ENCODE data around the gene LRRC4C.

The LRRC4C gene

DNA sequence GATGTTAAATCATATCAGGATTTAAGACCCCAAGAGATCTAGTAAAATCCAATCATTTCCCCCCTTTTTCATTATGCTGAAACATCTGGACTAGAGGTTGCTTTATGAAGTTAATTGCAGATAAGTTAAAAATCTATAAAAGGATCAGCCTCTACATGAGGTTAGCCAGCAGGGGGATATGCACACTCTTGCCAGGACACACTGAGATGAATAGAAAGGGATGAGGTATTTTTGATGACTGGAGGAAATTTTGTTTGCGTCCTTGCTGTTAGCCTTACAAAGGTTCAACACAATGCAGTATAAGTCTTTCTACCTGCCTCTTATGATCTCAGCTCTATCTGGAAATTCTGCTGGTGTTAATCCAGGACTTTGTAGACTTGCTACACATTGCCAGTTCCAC, 1034.3 kb downstream of the LRRC4C start:
- no peak for DNase-seq

DNA sequence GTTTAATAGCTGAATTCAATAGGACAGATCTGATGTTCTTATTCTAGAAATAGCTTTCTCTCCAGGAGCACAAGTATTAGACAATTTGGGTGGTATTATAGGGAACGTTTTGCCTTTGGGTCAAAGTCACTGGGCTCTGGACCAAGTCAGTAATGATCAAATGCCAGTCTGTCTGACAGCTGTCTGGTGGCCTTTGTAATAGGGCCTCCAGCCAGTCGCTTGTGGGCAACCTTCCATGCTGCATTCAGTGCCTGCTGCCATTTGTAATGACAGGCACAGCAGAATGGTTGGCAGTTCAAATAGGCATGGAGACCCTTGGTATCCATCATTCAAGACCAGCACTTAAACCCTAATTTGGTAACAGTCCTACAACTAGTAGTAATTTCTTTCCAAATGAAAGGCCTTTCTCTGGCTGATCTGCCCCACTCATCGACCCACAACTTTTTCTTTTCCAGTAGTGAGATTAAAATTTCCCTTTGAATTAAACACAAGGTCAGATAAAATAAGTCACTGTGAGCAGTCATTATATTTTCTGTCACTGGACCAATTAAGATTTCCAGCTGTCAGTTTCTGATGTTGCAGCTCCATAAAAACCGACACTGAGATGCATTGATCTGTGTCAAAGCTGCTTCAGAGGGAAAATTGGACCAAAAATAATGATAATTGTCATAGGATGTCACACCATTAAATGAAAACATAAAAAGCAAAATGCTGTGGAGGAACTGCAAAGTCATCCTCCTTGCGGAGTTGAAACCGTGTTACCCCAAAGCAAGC, 1038.1 kb downstream of the LRRC4C start:
- DNase-seq: no peak

DNA sequence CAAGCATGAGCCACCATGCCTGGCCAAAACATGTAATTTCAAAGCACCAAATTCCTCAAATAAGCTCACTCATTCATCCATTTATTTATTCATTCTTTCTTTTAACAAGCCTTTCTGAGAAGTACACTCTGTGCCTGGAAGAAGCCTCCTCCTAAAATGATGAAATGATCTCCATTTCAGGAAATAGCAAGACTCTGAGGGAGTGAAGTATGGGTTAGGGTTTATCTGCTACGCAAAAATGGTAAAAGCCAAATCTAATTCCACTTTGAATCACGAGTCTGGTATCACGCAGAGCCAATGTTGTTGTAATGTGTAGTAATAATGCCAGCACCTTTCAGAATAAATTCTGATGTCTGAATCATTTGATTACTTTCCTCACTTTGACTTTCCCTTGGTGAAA, 1041.8 kb downstream of the LRRC4C start:
- no peak for DNase-seq

DNA sequence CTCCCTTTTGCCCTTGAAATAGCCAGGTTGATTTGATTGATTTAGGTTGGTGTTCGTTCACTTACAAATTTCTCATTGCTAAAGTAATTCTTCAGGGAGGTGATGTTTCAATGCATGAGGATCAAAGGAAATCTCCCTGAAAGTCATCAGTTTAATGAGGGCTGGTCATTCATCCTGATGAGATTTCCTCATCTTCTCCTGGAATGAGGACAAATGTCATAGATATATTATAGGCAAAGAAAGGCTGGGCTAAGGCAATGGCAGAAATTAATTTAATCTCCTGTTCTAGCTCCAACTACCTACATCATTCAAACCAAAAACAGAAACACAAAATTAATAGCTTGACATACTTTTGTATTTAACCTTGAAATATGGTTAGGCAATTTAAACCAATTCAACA, 1052.1 kb downstream of the LRRC4C start:
- no peak for DNase-seq

DNA sequence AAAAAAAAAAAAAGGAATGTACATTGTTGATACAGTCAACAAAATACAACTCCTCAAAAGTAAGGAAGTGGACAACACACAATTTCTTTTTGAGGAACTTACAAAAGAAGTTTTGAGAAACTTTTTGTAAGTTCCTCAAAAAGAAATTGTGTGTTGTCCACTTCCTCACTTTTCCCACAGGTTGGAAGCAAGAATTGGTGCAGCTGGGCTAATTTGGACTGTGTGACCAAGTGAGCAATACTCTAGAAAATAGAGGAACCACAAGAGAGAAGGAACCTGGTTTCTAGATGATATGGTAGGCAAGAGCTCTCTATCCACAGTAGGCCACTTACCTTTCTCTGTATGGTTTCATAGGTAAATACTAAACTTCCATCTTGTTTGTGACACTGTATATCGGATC, 1053.8 kb downstream of the LRRC4C start:
- DNase-seq: no peak

DNA sequence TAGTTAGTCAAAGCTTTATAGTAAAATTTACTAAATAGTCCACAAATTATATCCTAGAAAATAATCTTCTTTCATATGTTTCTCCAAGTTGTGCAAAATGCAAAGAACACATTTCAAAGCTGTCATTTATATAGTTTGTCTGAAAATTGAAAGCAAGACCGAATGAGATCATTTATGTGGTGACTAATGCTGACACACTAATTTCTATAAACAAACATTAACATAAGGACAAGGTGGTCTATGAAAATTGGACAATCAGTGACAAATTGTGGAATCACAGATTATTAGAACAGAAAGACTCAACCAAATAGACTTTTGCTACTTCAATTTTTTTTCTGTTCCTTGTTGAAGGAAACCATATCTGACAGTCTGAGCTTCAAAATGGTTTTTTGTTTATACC, 1056.1 kb downstream of the LRRC4C start:
- no peak for DNase-seq

DNA sequence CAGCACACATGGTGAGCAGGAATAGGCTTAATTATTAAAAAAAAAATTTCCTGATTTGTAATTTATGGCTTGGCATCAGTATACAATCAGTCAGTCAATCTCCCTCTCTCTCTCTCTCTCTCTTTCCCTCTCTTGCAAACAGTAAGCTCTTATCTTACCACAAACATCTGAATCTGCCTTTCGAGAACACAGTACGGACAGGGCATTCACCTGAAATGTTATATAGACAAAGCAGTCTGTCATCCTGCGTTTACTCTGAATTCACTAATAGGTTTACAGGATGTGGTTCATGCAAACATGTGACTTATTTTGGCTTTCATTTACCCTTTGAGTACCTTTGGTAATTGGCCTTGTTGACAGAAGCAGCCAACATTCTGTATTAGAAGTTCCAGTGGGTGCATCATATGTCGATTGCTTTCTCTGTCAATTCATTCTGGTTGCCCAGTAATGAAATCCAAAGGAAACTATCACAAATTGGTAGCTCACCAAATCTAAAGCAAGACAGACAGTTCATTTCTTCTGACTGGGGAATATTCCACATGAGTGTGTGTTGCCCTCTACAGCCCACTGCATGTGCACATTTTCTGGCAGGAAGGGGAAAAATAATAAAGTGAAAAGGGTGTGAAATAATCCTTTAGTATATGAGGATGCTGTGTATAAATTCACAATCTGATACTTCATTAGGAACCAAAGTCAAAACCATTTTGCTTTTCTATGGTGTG, 1058.2 kb downstream of the LRRC4C start:
- DNase-seq: no peak

DNA sequence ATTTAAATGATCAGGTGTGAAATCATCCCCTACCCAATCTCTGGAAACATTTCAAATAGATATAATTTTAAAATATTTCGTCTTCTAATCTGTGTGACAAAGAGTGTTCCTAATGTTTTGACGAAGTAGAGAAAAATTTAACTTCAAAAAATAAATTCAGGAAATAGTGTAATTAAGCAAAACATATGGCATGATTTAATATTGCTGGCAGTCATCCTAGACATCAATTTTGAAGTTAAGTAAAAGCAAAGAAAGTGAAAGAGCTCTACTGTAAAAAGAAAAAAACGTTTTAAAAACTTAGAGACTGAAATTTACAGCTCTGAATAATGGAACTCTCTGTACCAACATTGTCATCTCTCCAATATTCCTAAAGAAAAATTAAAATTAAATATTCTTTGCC, 1062.3 kb downstream of the LRRC4C start:
- no peak for DNase-seq

DNA sequence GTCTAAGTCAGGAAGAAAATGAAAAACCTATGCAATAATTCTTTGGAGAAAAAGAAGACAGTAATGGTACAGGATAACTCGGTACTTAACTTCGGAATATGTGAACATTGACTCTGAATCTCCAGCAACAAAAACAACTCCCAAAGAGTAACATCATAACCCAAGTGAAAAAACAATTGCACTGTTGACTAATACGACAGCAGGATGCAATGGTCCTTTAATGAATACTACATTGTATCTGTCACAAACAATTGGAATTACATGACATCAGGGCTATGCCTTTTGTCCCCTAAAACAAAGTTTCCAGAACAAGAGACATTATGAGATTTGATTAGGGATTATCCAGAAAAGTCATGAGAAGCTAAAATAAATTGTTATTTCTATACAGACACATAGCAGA, 1065.9 kb downstream of the LRRC4C start:
- no peak for DNase-seq

DNA sequence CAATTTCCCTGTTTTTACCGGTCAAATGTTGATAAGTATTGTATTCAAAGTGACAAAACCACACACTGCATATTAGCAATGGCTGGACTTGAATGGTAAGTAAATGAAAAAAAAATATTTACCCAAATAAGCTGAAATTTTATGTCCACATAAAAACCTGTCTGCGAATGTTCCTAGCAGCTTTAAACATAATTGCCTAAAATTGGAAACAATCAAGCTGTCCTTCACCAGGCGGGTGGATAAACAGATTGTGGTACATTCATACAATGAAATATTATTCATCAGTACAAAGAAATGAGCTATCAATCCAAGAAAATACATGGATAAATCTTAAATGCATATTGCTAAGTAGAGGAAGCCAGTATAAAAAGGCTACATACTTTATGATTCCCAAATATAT, 1067.8 kb downstream of the LRRC4C start:
- no peak for DNase-seq

DNA sequence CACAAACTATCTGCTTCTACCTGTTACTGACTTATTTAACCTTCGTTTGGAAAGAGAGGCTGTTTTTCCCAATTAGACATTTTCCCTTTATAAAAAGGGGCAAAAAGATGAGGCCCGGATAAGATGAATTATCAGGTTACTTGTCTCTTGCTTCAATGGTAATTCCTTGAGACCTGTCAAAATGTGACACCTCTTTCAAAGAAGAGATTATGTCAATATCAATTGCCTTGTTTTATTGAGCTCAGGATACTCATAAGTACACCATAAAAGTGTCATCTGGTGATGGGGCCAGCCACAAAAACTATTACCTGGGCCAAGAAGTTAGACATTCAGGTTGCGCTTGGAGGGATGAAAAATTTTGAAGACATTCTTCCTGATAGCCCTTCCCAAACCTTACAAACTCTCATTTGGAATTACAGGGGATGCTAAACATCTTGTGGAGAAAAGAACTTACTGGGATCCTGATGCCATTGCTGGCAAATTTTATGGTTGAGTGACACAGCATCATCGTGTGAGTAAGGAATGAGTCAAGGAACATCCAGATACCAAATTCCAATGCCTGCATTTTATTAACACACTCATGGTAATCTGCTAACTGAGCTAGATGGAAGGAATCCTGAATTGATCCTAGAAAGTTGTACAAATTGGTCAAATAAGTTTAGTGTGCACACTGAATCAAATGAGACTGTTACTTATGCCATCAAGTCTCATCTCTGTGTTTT, 1071.2 kb downstream of the LRRC4C start:
- DNase-seq: no peak

DNA sequence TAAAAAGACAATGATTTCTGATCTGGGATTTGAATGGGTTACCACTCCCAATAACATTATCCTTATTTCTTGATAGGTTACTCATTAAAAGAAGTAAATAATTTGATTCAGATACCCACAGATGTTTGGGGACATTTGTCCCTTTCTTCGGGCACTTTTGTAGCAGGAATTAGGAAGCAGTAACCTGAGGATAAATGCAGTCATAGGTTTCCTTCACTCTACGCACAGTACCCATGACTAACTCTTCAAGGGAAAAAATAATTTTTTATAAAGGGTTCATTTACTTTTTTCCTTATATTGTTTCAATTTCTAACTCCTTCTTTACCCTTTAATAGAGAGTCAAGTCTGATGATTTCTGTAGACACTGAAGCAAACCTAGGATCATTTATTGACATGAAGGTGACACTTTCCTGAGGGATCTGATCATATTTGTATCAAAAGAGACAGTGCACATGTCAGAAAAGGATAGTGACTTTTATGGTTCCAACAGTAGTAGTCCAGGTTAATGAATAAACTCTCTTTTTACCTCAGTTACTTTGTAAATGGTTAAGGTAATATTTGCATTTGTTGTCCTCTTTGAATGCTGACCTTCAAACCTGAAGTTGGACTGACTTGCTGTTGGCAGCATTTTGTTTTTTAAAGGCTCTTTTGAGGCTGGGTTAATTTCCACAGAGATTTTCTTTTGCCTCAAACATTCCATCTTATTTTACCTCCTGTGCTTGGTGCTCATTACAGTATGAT, 1072.0 kb downstream of the LRRC4C start:
- no peak for DNase-seq

DNA sequence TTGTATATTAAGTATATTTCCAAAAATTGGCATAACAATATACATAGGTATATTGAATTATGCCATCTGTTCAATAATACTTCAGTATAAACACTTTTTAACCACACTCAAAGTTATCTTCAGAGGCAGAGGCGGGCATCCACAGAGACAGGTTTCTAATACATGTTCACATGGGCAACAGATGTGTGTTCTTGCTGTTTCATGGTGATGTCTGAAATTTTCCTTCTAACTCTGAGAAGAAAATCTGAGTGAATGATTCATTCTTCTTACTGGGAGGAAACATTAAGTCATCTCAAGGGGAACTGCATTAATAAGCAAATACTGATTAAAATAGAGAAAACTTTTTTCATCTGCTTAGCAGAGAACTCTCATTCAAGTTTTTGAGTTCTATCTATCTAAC, 1074.5 kb downstream of the LRRC4C start:
- DNase-seq: no peak

DNA sequence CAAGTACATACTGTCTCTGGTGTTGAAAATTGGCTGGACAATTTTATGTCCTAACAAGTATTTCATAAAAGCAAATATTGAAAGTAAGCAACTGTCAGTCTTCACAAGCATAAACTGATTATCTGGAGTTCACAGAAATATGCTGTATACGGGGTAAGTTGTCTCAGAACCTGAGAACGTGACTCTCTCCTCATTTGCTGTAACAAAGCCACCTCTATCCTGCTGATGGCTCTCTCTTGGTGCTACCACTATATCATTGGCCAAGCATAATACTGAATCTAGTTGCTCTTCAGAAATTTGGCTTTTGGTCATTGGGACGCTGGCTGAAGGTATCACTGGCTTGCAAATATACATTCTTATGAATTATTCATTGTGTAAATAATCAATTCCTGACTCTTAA, 1078.0 kb downstream of the LRRC4C start:
- DNase-seq: no peak

DNA sequence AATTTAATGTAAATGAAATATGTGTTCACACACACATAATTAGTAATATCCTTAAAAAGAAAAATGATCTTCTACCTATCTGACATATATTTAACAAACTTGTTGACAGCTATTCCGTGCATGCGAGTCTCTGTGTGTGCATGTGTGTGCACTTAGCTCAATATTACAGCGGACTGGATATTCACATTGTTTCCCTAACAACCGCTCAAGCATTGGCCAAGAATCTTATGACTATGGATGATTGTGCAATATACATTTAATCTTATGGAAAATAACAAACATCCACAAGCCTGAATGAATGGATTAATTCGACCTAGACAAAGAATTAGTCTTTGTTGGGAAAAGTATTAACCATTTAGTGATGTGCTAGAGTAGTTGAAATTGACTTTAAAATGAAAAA, 1078.6 kb downstream of the LRRC4C start:
- no peak for DNase-seq

DNA sequence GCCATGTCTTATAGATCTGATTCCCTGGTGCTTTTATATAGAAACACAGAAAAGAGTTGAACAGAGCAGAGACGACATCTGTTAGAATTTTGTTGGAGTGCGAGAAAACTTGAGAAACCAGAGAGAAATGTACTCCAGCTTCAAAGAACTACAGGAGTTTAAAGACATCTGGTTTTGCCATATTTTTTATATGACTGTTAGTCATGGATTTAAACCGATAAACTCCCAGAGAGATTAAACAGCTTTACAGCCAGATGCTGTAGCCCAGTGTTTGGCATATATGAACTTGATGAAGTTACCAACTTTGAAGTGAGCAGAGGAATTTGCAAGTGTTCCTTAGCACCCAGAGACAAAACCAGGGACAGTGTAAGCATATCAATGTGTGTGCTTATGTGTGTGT, 1083.1 kb downstream of the LRRC4C start:
- DNase-seq: no peak

DNA sequence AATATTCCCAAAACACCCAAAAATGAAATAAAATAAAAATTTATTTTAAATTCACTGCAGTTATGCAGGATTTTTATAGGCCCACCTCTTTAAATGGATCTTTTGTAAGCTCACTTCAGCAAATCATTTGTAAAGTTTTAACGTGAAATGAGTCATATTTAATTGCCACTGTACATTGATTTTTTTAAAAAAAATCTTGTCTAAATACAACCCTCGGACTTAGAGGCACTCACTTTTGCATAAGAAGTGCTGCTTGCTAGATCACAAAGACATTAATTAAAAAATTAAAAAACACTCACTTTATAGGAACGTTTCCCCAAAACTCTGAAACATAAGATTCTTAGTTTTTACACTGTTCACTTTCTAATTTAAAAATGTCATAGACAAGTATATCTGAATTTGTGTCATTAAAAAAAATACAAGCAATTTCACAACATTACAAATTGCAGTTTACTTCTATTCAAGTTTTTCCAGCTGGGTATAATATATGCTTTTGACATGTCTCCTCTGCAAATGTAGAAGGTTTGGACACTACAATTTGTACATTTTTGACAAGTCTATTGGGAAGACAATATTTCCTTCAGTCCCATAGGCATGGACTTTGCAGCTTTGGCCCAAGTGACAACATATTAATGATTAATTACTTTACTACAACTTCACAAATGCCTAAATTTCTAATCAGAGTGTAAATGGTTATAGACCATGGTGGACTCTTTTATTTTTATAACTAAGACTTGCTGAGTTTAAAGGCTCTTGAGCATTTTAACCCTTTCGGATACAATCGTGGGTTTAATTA, 1088.4 kb downstream of the LRRC4C start:
- DNase-seq: no peak

DNA sequence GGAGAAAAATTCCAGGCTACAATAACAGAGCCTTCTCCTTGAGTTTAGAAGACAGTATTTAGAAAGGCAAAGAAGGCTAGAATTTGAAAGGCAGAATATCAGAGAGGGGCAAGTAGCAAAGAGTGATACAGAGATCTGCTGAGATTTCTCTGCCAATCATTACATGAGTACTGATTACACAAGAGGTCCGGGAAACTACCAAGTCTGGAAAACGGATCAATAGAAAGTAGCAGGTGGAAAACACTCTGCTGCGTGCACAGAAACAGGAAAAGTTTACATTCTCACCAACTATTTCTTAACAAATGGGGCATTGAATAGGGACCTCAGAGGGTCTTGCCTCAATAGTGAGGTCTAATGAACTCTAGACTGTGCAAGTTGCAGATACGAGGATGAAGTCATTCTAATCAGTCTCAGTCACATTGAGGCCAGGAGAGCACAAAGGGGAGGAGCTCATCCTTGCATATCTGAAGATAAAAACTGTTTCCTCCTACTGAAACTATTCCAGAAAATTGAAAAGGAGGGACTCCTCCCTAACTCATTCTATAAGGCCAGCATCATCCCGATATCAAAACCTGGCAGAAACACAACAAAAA, 1099.2 kb downstream of the LRRC4C start:
- no peak for DNase-seq

DNA sequence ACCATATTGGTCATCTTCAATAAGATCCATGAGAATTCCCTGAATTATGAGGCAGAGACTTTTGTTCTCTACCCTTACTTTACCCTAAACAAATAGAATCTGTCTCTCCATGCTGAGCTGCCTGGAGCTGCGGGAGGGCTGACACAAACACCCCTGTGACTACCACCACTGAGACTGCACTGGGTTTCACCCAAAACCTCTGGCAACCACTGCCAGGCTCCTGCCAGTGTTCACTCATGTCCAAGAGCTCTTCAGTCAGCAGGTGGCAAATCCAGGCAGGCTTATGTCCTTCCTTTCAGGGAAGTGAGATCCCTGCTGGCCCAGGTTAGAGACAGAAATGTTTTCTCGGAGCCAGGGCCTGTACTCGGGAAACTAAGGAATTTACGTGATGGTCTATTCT, 1105.3 kb downstream of the LRRC4C start:
- no peak for DNase-seq

DNA sequence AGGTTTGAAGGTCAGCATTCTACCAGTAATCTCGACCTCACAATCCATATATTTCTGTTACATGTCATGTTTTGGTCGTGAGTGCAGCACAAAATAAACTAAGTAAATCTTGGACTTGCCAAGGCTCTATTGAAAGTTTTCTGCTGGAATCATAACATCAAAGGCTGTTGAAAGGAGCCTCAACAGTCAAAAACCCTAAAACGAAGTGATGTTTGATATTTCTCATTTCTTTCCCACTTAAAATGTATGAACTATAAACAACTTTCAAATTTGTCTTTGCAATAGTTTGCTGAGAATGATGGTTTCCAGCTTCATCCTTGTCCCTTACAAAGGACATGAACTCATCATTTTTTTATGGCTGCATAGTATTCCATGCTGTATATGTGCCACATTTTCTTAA, 1118.5 kb downstream of the LRRC4C start:
- no peak for DNase-seq

DNA sequence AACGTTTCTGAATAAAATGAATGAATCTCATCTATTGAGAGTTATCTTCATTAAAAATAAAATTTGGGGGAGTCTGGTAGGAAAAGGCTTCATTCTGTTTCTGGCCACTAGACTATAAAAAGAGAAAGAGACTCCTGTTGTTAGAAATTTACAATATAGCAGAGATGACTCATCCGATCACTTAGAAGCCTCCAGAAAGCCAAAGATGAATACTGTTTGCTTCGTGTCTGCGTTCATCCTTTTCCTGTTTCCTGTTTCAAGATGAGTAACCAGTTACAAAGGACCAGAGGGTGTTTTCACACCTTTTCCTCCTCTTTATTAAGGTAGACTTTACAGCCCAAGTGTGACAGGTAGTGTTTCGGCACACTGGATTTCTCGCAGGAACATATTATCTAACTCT, 1120.7 kb downstream of the LRRC4C start:
- DNase-seq: no peak

DNA sequence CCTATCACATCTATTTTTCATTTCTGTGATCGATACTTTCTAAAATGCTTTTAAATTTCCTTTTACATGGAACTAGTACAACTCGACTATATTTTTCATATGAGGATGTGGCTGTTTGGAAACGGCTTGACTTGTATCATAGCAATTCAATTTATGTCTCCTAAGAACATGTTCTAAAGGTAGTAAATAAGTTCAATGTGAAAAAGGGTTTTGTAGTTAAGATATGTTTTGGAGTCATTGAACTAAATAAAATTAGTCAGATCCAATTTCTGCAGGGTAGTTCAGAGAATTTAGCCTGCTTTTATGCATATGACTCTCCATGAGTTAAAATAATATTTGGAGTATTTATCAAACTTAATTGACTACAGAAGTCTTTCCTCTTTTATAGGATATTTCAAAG, 1121.4 kb downstream of the LRRC4C start:
- DNase-seq: no peak
